ENCODE data around the gene FIP1L1. TPM values are rescaled to one million over a fixed set of nuclear protein-coding genes. Genes with fewer than 3 reads are reported as not detected.

FIP1L1 gene
- total RNA-seq, 1 experiment from 2014 or later, result 47.6 TPM

DNA sequence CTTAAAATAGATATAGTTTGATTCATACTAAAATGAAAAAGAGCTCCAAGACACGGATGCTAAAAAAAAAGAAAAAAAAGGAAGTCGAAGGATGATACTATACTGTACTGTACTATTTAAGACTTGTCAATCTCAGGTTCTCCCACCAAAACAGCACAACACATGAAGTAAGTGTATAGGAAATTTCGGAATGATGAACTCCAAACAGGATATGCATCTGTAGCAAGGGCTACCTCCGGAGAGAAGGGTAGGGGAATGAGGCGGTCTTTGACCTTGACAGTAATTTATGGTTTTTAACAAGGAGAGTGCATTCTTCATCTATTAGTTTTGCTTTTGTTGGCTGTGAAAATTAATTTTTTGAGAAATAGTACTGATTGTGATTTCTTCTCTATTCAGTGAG, 541 bp upstream of the FIP1L1 start:
- Mint-ChIP-seq H3K9me3 (no peaks in the 10 kb centered on the region), H3K27me3 (ENCODE audit: low read depth) (peaks cover 28% of the 10 kb centered on the region), H3K27ac (peak overlapping the region; percentile 56), H3K4me1 (peaks cover 24% of the 10 kb centered on the region), H3K4me3 (peak overlapping the region; percentile 99), H3K36me3 (peaks cover 4% of the 10 kb centered on the region; the same call in 1 of the 2 replicates)
- no peak for DNase-seq (ENCODE audit: low spot score)
- POLR2A ChIA-PET, result no interaction called here
- TF ChIP-seq, protein P1, sequence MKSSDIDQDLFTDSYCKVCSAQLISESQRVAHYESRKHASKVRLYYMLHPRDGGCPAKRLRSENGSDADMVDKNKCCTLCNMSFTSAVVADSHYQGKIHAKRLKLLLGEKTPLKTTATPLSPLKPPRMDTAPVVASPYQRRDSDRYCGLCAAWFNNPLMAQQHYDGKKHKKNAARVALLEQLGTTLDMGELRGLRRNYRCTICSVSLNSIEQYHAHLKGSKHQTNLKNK (CRISPR knock-in tag; IDR thresholded peaks at IDR 0.05), result no peak
- TF ChIP-seq, protein P2, sequence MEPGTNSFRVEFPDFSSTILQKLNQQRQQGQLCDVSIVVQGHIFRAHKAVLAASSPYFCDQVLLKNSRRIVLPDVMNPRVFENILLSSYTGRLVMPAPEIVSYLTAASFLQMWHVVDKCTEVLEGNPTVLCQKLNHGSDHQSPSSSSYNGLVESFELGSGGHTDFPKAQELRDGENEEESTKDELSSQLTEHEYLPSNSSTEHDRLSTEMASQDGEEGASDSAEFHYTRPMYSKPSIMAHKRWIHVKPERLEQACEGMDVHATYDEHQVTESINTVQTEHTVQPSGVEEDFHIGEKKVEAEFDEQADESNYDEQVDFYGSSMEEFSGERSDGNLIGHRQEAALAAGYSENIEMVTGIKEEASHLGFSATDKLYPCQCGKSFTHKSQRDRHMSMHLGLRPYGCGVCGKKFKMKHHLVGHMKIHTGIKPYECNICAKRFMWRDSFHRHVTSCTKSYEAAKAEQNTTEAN (CRISPR knock-in tag; IDR thresholded peaks at IDR 0.05), result no peak
- TF ChIP-seq TEAD4 (CRISPR knock-in tag; IDR thresholded peaks at IDR 0.05) (no peak), CDX4 (CRISPR knock-in tag; IDR thresholded peaks at IDR 0.05; ENCODE audit: borderline replicate concordance) (no peak), AFF4 (CRISPR knock-in tag; IDR thresholded peaks at IDR 0.05; ENCODE audit: borderline replicate concordance) (no peak), CREB1 (CRISPR knock-in tag; IDR thresholded peaks at IDR 0.05) (no peak), ATF2 (CRISPR knock-in tag; IDR thresholded peaks at IDR 0.05; ENCODE audit: borderline replicate concordance, low read depth) (no peak)
- CTCF ChIA-PET, result no interaction called here
- ATAC-seq, result no peak

DNA sequence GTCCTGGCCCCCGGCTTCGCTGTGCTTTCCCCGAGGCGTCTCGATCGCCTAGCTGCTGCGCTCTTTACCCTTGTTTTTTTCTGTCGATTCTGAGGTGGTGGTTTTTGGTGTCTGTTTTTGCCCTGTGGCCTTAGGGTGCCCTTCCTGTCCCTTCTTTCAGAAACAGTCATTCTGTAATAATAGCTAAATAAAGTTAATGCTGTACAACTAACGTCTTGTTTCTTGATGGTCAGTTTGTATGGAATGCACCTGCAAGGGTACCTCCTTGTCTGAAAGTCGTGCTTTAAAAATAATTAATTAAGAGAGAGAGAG, 686 bp downstream of the FIP1L1 start:
- peak overlapping the region; percentile 84 for H3K27ac Mint-ChIP-seq

More for the DNA sequence above, 686 bp downstream of the FIP1L1 start:
- no peaks in the 10 kb centered on the region for H3K9me3 Mint-ChIP-seq
- H3K4me3 Mint-ChIP-seq, result peak overlapping the region; percentile 99
- ChIA-PET CTCF (no interaction called here), POLR2A (no interaction called here)
- no peak for ATAC-seq
- H3K36me3 Mint-ChIP-seq, result peaks cover 9% of the 10 kb centered on the region; the same call in 1 of the 2 replicates
- no peak for DNase-seq (ENCODE audit: low spot score)
- peaks cover 18% of the 10 kb centered on the region for H3K27me3 Mint-ChIP-seq (ENCODE audit: low read depth)
- TF ChIP-seq, protein P3, sequence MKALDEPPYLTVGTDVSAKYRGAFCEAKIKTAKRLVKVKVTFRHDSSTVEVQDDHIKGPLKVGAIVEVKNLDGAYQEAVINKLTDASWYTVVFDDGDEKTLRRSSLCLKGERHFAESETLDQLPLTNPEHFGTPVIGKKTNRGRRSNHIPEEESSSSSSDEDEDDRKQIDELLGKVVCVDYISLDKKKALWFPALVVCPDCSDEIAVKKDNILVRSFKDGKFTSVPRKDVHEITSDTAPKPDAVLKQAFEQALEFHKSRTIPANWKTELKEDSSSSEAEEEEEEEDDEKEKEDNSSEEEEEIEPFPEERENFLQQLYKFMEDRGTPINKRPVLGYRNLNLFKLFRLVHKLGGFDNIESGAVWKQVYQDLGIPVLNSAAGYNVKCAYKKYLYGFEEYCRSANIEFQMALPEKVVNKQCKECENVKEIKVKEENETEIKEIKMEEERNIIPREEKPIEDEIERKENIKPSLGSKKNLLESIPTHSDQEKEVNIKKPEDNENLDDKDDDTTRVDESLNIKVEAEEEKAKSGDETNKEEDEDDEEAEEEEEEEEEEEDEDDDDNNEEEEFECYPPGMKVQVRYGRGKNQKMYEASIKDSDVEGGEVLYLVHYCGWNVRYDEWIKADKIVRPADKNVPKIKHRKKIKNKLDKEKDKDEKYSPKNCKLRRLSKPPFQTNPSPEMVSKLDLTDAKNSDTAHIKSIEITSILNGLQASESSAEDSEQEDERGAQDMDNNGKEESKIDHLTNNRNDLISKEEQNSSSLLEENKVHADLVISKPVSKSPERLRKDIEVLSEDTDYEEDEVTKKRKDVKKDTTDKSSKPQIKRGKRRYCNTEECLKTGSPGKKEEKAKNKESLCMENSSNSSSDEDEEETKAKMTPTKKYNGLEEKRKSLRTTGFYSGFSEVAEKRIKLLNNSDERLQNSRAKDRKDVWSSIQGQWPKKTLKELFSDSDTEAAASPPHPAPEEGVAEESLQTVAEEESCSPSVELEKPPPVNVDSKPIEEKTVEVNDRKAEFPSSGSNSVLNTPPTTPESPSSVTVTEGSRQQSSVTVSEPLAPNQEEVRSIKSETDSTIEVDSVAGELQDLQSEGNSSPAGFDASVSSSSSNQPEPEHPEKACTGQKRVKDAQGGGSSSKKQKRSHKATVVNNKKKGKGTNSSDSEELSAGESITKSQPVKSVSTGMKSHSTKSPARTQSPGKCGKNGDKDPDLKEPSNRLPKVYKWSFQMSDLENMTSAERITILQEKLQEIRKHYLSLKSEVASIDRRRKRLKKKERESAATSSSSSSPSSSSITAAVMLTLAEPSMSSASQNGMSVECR (CRISPR knock-in tag; IDR thresholded peaks at IDR 0.05; ENCODE audit: borderline replicate concordance), result no peak
- peaks cover 24% of the 10 kb centered on the region for H3K4me1 Mint-ChIP-seq

Measured in WTC11 (cell line).